Brain pericyte (primary cell): ENCODE results near the gene PLA2G4A.
"Not testable (repeated sequence)": the region's sequence is repeated elsewhere in the genome, so short reads cannot be mapped to it uniquely, and the experiment has no call there.

Experiments
- DNase-seq: peaks from one replicate; pipeline ENCODE4 v3.0.0-alpha.2; 2012; ENCODE audit warnings: low read depth, low spot score

The PLA2G4A gene

DNA sequence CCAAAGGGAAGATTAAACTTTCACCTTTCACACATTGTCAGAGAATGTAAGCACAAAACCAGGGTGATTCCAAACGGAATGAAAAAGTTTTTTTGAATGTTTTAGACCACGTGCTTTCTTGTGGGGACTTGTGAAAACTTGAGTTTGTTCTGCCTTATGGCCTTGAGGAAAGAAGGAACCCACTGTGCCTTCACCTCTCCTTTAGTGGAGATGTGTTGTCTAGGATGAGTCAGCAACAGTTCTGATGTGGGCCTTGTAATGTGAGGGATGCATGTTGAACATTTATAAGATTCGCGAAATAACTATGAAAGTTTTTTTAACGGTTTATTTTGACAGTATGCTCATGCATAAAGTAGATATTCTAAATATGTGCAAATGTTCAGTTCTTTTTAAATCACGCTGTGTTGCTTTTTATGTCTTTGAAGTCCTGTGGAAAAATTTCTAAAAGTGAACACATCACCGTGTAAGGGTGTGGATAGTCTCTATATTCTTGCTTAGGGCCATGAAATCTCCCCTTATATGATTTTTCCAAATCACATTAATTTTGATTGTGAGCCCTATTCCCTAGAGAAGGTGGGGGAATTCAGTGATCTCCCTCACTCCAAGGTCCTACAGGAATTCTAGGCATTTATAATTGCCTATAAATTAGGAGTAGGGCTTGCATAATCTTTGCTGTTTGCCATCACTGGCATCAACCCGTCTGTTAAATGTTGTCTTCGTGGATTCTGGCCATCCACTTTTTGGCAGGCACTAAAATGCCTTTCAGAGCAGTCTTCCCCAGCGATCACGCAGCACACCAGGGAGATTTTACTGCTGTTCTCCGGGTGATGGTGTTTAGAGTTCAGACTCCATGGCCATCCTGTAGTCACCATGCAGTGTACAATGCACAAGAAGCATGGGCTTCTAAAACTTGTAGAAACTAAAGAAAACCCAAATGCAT is 47.4 kb downstream of the PLA2G4A start:
- no peak for DNase-seq

DNA sequence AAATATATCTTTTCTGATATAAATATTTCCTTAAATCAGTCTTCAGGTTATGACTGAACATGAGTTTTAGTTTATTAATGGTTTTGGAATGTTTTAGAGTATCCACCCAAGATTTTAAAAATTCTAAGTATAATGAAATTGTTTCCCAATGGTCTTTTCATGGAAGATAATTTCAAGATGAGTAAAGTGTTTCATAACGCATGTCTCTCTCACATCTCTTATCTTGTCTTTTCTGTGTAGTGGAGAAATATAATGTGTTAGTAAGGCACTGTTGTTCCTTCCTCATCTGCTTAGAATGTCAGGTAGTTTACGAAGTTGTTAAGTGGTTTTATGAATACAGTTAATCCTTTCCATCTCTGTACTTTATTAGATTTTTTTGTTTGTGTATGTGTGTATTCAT is 49.6 kb downstream of the PLA2G4A start:
- DNase-seq: no peak

GRCh38 chr1:186880982-186881381 is 52.2 kb downstream of the PLA2G4A start:
- no peak for DNase-seq

DNA sequence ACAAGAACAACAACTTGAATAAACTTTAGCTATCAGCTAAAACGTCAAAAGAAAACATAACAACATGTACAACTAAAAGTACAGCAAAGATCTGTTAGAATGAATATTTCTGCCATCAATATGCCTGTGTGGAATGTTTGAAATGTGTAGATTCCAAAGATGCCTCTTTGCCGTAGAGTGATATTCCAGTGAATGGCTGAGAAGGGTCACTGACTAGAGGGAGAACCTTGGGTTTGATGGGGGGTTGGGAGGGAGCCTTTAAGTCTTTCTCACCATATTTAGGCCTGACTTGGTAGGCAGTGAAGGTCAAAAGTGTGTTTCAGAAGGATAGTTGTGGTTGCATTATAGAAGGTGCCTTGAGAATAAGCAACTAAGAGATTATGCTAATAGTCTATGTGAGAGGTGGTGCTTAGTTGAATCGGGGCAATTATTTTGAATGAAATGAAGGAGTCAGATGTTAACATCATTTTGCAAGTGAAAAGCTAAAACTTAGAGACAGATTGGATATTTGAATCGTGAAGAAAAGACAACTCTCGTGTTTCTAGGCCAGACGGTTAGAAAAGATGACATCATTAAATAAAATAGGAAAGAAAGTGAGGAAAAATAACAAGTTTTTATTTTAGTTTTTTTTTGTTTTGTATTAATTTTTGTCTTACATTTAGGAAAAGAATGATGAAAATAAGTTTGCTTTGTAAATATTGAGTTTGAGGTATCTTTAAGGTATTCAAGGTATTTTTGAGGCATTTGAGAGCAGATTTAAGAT is 53.8 kb downstream of the PLA2G4A start:
- DNase-seq: no peak

GRCh38 chr1:186884251-186884650 is 55.5 kb downstream of the PLA2G4A start:
- DNase-seq: no peak

DNA sequence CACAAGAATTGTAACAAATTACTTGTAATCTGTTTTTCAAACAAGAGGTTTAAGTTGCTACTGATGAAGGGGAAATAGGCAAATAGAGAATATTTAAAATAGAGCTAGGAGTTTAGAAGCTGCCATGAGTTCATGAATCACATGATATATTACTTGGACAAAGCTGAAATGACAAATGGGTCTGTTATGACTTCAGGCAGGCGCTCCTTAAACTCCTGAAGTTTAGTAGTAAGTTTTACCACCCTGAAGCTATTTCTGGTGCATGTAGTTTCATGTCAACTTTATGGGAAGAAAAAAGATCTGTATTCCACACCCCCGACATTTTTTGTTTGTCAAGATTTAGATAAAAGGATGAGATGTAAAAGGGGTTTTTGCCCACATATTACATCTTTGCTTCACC is 58.5 kb downstream of the PLA2G4A start:
- DNase-seq: no peak

DNA sequence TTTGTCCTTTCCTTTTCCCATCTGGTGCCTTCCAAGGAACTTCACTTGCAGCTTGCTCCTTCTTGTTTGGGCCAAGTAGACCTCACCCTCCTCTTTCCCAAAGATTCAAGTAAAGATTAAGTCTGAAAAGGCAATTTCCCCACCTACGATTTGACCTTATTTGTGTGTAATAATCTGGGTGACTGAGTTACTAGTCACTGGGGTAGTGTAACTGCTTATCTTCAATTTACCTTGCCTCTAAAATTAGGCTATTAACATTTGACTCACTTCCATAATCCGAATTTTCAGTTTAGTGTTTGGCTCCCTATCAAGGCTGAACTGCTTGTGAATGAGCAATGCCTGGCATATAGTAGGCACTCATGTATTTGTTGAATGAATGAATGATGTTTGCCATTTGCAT is 59.6 kb downstream of the PLA2G4A start:
- no peak for DNase-seq

GRCh38 chr1:186892936-186893335 is 64.2 kb downstream of the PLA2G4A start:
- no peak for DNase-seq

DNA sequence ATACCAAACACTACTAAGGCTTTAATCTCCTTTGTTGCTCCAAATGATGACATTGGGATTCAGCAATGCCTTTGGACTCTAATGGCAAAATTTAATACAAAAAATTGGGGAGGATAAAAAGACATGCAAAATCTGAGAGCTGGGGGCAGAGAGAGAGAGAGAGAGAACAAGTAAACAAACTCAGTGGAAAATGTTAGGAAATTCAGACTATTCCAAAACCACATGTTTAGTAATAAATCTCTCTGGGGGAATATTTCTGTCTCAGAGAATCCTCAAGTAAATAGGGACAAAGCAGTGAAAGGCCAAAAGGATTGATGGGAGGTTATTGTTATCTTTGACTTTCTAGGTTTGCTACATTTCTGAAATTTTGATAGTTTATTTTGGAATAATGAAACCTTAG is 65.7 kb downstream of the PLA2G4A start:
- DNase-seq: no peak

- DNase-seq: no peak
Observed at GRCh38 chr1:186896211-186896610, 67.5 kb downstream of the PLA2G4A start.

DNA sequence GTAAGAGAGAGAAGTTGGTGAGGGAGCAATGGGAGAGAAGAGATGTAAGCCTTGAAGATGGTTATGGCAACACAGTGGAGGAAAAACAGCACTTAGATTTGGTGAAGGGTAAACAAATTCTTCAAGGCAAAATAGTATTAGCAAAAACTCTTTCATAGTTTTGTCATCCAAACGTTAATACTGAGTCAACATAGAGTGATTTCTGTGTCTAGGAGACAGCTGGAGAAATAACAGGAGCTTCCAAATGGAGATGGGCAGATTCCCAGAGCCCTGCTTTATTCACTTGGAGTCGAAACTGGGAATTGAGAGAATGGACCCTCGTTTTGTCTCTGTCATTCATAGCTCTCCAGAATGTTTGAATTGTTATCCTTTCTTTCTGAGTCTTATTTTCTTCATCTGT is 68.3 kb downstream of the PLA2G4A start:
- no peak for DNase-seq

- DNase-seq: no peak
Observed at GRCh38 chr1:186899577-186899976, 70.8 kb downstream of the PLA2G4A start.

- no peak for DNase-seq
Observed at GRCh38 chr1:186899977-186900376, 71.2 kb downstream of the PLA2G4A start.

- no peak for DNase-seq
Observed at GRCh38 chr1:186900539-186901237, 71.9 kb downstream of the PLA2G4A start.

DNA sequence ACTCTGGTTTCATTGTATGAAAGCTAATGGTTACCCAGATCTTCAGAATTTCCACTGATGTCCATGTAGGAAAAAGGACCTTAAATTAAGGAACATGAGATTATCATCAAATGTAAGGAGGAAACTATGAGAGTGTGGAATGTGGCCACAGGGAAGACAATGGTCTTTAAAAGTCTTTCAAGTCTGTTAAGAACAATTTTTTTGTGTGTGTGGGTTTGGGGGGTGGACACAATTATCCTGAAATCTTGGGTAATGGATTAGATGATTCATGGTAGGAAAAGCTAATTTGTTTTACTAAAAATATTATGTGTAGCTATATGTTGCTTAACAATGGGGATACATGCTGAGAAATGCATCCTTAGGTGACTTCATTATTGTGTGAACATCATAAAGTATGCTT is 72.9 kb downstream of the PLA2G4A start:
- no peak for DNase-seq

GRCh38 chr1:186903374-186904136 is 74.8 kb downstream of the PLA2G4A start:
- DNase-seq: no peak

- DNase-seq: no peak
Observed at GRCh38 chr1:186904361-186904760, 75.6 kb downstream of the PLA2G4A start.

DNA sequence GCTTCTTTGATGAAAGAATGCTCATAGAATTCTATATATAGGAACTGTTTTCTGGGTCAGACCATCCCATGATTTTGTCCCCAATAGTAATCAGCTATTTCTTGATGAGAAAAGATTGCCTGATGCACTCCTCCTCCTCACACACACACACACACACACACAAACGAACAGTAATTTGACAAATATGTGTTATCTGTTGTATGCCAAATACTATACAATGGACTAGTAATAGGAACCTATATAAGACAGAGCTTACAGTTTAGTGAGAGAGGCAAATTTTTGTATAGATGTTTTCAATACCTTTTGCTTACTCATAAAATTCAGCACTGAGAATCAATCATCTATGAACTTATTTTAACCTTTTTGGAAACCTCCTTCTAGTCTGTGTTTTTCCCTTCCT is 76.8 kb downstream of the PLA2G4A start:
- DNase-seq: no peak

DNA sequence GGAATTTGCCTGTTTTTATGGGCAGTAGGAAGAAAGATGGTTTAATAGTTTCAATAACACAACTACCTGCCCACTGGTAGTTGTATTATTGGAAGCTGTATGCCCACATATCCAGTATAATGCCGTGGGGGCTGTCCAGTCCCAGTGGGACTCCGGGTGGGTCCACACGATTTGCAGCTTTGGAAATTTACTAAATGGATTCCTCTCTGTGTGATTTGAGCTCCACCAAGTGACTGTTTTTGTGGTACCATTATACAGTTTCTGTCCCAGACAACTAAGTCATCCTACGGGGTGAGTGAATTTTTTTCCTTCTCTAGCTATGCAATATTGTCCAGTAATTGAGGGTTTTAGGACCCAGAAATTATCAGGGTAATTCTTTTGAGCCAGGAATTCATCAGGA is 86.8 kb downstream of the PLA2G4A start:
- DNase-seq: no peak

- DNase-seq: not testable (repeated sequence)
Observed at GRCh38 chr1:186917106-186917786, 88.5 kb downstream of the PLA2G4A start.

GRCh38 chr1:186921386-186921785 is 92.6 kb downstream of the PLA2G4A start:
- not testable (repeated sequence) for DNase-seq
